Effector CD4-positive, alpha-beta T cell (primary cell): ENCODE data around the gene IL12B.
"Not testable (repeated sequence)": the region's sequence is repeated elsewhere in the genome, so short reads cannot be mapped to it uniquely, and the experiment has no call there.

Experiments
- DNase-seq: peaks from one replicate; pipeline ENCODE4 v3.0.0-alpha.2; 2020

Gene IL12B

DNA sequence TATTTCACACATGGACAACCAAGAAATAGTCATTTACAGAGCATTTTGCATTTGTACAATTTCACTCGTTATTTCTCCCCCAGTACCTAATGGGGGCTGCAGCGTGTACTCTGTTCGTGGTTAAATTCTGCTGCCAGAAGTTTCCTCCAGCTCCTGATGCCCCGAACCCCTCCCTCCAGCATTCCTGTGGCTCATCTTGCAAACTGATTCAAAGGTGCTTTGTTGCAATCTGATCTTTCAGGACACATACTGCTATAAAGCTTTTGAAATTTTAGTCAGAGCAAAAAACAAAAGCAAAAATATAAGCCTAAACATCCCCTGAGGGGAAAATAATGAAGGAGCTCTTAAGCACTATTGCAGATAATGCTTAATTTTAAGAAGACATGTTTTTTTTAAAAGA lies 39.5 kb downstream of the IL12B start:
- DNase-seq = no peak

DNA sequence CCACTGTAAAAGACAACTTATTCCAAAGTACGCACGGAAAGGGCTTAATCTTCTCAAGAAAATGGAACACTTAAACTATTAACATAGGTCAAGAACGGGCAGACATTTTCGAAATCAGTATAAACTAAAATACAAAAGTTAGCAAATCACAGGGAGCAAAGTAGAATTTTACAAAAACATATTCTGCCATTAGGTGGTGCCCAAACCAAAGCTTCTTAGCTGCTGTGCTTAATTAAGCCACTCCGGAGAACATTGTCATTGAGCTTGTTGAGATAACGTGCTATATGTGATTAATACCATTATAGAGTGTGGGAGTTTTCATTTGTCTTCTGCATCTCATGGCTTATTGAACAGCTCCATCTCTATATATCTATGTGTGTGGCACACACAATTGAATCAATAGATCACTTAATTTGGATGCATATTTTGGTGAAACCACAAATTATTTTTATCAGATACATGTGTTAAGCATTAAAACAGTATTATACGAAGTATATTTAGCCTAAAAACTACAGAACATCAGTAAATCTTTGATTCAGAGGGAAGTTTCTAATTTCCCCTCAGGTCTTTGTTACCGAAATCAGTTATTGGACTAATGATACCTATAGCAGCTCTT lies 43.8 kb downstream of the IL12B start:
- peak; percentile 8 for DNase-seq

DNA sequence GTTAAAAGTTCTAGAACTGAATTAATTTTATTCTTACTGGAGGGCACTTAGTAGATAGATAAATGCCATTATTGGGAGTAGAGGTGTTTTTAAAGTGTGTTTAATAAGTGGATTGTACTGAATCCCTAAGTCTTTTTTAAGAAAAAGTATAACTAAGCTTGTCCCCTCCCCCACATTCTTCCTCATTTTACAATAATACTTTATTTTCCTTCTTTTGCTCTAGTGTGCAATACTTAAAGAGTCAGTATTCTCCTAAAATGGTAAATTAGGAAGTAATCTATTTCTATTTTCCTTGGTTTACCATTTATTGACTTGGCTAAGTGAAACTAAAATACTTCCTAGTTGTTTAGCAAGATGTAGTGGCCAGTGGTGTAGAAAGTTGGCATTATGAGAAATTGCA lies 55.6 kb downstream of the IL12B start:
- no peak for DNase-seq

DNA sequence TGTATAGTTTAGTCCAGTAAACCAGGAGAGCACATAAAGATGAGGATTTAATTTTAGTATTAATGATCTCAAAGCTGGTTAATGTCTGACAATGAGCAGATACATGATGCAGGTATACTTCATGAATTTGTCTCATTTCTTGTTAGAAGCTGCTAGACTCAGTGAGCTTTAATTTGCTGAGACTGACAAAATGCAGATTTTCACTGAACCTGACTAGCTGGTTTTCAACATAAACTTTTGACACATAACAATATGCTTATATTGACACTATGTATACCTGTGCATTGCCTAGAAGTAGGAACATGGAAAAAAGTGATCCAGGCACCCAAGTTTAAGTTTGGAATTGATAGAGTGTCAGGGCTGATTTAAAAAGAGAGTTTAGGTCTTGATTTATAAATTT lies 56.4 kb downstream of the IL12B start:
- no peak for DNase-seq

DNA sequence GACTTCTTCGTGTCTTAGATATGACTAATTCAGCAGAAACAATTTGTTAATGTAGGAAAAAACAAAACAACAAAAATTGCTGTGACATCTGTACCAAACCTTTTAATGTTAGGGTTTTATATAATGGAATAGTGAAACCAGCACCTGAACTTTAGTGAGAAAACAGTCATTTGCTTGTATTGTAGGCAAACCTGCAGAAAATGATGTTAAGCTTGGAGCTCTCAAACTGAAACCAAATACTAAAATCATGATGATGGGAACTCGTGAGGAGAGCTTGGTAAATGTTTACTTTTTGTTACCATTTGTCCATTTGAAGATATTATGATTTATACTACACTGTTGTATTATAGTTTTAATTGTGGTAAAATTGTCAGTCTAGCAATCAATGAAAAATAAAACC lies 60.6 kb downstream of the IL12B start:
- no peak for DNase-seq

DNA sequence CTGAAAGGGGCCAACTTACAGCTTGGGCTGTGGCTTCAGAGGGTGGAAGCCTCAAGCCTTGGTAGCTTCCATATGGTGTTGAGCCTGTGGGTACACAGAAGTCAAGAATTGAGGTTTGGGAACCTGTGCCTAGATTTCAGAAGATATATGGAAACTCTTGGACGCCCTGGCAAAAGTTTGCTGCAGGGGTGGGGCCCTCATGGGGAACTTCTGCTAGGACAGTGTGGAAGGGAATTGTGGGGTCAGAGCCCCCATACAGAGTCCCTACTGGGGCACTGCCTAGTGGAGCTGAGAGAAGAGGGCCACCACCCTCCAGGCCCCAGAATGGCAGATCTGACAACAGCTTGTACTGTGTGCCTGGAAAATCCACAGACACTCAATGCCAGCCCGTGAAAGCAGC lies 63.5 kb downstream of the IL12B start:
- DNase-seq = not testable (repeated sequence)
